NCI-H2196 (cell line): ENCODE data around the gene RPTN.

Experiments
- DNase-seq: peaks from one replicate; lab custom pipeline; 2025; ENCODE audit not compliant: unreplicated experiment; lab: John Stamatoyannopoulos, UW

The RPTN gene

DNA sequence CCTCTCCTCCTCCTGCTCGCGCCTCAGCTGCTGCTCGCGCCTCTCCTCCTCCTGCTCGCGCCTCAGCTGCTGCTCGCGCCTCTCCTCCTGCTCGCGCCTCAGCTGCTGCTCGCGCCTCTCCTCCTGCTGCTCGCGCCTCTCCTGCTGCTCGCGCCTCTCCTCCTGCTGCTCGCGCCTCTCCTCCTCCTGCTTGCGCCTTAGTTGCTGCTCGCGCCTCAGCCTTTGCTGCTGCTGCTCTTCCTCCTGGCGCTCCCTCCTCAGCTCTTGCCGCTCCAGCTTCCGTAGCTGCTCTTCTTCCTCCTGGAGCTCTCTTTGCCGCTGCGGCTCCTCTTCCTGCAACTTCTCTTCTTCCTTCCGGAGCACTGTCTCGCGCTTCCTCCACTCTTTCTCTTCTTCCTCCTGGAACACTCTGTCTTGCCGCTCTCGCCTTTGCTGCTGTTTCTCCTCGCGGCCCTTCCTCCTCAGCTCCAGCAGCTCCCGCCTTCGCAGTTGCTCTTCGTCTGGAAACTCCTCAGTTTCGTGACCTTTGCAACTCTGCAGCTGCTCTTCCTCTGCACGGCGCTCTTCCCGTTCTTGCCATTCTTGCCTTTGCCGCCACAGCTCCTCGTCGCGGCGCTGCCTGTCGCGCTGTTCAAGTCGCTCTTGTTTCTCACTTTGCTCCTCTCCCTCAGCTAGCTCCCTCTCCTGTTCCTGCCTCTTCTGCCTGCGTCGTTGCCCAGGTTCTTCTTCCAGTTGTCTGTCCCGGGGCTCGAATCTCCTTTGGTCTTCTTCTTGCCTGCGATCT is 46.7 kb downstream of the RPTN start:
- no peak for DNase-seq

DNA sequence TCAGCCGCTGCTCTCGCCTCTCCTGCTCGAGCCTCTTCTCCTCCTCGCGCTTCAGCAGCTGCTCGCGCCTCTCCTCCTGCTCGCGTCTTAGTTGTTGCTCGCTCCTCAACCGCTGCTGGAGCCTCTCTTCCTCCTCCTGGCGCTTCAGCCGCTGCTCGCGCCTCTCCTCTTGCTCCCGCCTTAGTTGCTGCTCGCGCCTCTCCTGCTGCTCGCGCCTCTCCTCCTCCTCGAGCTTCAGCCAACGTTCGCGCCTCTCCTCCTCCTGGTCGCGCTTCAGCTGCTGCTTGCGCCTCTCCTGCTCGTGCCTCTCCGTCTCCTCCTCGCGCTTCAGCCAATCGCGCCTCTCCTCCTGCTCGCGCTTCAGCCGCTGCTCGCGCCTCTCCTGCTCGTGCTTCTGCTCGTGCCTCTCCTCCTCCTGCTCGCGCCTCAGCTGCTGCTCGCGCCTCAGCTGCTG is 47.5 kb downstream of the RPTN start:
- DNase-seq, result peak; percentile 12

DNA sequence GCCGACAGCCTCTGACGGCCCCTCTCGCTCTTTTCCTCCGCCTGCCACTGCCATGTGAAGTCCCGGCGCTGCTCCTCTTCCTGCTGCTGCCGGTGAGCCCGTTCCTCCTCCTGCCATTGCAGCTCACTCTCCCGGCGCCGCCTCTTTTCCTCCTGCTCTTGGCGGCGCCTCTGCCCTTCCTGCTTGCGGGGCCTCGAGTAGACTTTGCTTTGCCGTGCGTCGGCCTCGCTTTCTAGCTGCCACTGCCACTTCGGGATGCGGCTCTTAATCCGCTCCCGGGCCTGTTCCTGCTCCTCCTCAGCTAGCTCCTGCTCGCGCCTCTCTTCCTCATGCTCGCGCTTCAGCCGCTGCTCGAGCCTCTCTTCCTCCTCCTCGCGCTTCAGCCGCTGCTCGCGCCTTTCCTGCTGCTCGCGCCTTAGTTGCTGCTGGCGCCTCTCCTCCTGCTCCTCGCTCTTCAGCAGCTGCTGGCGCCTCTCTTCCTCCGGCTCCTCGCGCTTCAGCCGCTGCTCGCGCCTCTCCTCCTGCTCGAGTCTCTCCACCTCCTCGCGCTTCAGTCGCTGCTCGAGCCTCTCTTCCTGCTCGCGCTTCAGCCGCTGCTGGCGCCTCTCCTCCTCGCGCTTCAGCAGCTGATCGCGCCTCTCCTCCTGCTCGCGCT is 48.0 kb downstream of the RPTN start:
- DNase-seq, result no peak

DNA sequence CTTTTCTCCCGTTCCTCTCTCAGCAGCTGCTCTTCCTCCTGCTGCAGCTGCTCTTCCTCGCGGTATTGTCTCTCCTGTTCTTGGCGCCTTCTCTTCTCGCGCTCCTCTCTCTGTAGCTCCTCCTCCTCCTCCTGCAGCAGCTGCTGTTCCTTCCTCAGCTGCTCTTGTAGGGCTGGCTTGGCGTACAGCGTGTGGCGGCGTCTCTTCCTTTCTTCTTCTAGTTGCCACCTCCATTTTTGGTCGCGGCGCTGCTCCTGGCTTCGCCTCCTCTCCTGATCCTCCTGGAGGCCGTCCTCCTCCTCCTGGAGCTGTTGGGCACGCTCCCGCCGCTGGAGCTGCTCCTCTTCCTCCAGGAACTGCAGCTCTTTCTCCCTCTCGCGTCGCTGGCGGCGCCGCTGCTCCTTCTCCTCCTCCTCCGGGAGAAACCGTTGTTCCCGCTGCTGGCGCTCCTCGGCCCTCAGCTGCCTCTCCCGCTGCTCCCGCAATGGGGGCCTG is 48.6 kb downstream of the RPTN start:
- no peak for DNase-seq

DNA sequence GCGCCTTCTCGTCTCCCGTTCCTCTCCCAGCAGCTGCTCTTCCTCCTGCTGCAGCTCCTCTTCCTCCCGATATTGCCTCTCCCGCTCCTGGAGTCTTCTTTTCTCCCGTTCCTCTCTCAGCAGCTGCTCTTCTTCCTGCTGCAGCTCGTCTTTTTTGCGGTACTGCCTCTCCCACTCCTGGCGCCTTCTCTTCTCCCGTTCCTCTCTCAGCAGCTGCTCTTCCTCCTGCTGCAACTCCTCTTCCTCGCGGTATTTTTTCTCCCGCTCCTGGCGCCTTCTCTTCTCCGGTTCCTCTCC is 49.1 kb downstream of the RPTN start:
- no peak for DNase-seq

DNA sequence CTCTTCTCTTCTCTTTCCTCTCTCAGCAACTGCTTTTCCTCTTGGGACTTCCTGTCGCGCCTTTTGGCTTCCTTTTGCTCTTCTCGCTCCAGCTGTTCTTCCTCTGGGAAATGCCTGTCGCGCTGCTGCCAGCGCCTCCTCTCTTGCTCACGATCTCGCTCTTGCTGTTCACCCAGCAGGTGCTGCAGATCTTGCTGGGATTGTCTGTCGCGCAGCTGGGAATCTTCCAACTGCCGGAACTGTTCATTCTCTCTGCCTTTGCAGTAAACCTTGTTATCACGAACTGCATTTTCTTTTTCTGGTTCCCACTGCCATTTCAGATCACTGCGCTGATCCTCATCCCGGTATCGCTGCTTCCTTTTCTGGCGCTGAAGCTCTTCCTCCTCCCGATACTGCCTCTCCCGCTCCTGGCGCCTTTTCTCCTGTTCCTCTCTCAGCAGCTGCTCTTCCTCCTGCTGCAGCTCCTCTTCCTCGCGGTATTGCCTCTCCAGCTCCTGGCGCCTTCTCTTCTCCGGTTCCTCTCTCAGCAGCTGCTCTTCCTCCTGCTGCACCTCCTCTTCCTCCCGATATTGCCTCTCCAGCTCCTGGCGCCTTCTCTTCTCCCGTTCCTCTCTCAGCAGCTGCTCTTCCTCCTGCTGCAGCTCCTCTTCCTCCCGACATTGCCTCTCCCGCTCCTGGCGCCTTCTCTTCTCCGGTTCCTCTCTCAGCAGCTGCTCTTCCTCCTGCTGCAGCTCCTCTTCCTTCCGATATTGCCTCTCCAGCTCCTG is 49.6 kb downstream of the RPTN start:
- no peak for DNase-seq

DNA sequence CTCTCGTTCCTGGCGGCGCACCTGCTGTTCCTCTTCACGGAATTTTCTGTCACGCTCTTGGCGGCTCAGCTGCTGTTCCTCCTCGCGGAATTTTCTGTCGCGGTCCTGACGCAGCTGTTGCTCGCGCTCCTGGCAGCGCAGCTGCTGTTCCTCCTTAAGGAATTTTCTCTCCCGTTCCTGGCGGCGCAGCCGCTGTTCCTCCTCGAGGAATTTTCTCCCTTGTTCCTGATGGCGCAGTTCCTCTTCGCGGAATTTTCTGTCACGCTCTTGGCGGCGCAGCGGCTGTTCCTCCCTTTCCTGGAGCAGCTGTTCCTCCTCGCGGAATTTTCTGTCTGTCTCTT is 50.2 kb downstream of the RPTN start:
- no peak for DNase-seq

DNA sequence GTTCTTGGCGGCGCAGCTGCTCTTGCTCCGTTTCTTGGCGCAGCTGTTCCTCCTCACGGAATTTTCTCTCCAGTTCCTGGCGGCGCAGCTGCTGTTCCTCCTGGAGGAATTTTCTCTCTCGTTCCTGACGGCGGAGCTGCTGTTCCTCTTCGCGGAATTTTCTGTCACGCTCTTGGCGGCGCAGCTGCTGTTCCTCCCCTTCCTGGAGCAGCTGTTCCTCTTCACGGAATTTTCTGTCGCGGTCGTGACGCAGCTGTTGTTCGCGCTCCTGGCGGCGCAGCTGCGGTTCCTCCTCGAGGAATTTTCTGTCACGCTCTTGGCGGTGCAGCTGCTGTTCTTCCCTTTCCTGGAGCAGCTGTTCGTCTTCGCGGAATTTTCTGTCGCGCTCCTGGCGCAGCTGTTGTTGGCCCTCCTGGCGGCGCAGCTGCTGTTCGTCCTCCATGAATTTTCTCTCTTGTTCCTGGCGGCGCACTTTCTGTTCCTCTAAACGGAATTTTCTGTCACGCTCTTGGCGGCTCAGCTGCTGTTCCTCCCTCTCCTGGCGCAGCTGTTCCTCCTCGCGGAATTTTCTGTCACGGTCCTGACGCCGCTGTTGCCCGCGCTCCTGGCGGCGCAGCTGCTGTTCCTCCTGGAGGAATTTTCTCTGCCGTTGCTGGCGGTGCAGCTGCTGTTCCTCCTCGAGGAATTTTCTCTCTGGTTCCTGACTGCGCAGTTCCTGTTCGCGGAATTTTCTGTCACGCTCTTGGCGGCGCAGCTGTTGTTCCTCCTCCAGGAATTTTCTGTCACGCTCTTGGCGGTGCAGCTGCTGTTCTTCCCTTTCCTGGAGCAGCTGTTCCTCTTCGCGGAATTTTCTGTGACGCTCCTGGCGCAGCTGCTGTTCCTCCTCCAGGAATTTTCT is 50.8 kb downstream of the RPTN start:
- no peak for DNase-seq

DNA sequence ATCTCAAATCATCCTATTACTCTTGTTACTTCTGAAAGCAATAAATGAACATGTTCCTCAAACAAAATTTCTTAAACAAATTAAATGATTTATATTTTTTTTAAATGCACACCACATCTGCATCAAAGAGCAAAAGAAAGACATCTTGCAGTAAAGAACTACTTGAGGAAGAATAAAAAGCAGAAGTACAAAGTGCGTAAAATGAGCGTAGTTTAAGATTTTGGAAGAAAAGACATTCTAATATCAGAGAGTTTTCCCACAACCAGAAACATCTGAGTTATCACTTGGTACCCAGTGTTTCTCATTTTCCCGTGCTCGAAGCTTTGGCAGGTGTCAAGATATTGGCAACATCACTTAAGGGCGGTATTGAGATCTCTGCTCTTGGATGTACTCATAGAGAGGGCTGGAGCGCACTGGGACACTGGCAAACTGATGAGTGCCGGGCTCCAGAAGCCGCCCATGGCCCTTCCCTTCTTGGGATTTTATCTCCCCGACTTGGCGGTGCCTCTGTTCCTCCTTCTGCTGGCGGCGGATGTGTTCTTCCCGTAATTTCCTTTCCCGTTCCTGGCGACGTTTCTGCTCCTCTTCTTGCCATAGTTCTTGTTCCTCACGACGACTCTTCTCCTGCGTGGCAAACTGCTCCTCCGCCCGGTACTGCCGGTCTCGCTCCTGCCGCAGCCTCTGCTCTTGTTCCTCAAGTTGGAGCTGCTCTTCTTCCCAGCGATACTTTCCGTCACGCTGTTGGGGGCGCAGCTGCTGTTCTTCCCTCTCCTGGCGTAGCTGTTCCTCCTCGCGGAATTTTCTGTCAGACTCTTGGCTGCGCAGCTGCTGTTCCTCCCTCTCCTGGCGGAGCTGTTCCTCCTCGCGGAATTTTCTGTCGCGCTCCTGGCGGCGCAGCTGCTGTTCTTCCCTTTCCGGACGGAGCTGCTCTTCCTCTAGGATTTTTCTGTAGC is 51.7 kb downstream of the RPTN start:
- no peak for DNase-seq

DNA sequence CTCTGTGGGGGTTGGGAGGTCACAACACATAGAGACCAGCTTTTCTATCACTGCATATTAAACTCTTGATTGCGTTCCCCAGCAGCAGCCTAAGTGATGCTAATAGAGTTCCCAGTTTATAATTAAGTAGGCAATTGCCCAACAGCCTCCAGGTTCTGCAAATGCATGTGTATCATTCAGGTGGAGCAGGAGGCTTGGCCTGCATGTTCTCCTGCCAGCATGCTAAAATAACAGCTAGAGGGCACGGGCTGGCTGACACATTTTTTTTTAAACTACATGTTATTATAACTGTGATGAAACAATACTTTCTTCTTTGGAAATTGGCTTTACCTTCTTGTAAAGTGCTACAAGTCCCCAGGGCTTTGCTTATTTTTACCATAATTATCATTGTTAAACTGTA is 54.2 kb downstream of the RPTN start:
- no peak for DNase-seq
